Astrocyte (in vitro differentiated cells and primary cell): ENCODE results near the gene ARPIN. TPM values are rescaled to one million over a fixed set of nuclear protein-coding genes. Genes with fewer than 3 reads are reported as not detected.

Experiments used
- DNase-seq: peaks from one replicate; pipeline ENCODE4 v3.0.0-alpha.2; 2010; ENCODE audit warnings: low read depth
- FAIRE-seq: peaks from 2 replicates; lab custom pipeline; 2011; peaks lifted over from hg19 to GRCh38; lab: Jason Lieb, UNC
- H2AFZ ChIP-seq: 2 replicates; pipeline ENCODE4 v1.6.0; 2012; ENCODE audit warnings: low read depth, low read length, inconsistent platforms
- H3K27ac ChIP-seq: 2 replicates; pipeline ENCODE4 v1.5.1; 2011; ENCODE audit warnings: low read depth, low read length, inconsistent platforms
- H3K27me3 ChIP-seq: 2 replicates; pipeline ENCODE4 v1.6.0; 2011; ENCODE audit warnings: low read length, inconsistent platforms; ENCODE audit not compliant: insufficient read depth
- H3K36me3 ChIP-seq: 2 replicates; pipeline ENCODE4 v1.5.1; 2011; ENCODE audit warnings: low read length, inconsistent platforms; ENCODE audit not compliant: insufficient read depth
- H3K4me1 ChIP-seq: 2 replicates; pipeline ENCODE4 v1.5.1; 2011; ENCODE audit warnings: low read length, inconsistent platforms; ENCODE audit not compliant: insufficient read depth
- H3K4me2 ChIP-seq: 2 replicates; pipeline ENCODE4 v1.6.0; 2012; ENCODE audit warnings: low read length, inconsistent platforms
- H3K4me3 ChIP-seq: 2 replicates; pipeline ENCODE4 v1.5.1; 2011; ENCODE audit warnings: low read depth, mild to moderate bottlenecking, low read length, inconsistent platforms; ENCODE audit not compliant: insufficient read depth
- H3K79me2 ChIP-seq: 2 replicates; pipeline ENCODE4 v1.6.0; 2012; ENCODE audit warnings: mild to moderate bottlenecking, low read length, inconsistent platforms; ENCODE audit not compliant: insufficient read depth
- H3K9ac ChIP-seq: 2 replicates; pipeline ENCODE4 v1.6.0; 2012; ENCODE audit warnings: mild to moderate bottlenecking, low read length, inconsistent platforms
- H3K9me3 ChIP-seq: 2 replicates; pipeline ENCODE4 v1.5.1; 2012; ENCODE audit warnings: low read depth, mild to moderate bottlenecking, low read length, inconsistent platforms; ENCODE audit not compliant: insufficient read depth
- H4K20me1 ChIP-seq: 2 replicates; pipeline ENCODE4 v1.6.0; 2012; ENCODE audit warnings: low read length, inconsistent platforms; ENCODE audit not compliant: insufficient read depth
- H3K27ac Mint-ChIP-seq: one replicate; pipeline ENCODE4 v1.8.0; 2021; ENCODE audit warnings: mild to moderate bottlenecking, mixed read lengths; ENCODE audit not compliant: unreplicated experiment
- H3K27me3 Mint-ChIP-seq: one replicate; pipeline ENCODE4 v1.8.0; 2021; ENCODE audit warnings: low read depth, mixed read lengths; ENCODE audit not compliant: unreplicated experiment
- H3K36me3 Mint-ChIP-seq: one replicate; pipeline ENCODE4 v1.8.0; 2021; ENCODE audit warnings: low read depth, mixed read lengths; ENCODE audit not compliant: unreplicated experiment
- H3K4me1 Mint-ChIP-seq: one replicate; pipeline ENCODE4 v1.8.0; 2021; ENCODE audit warnings: low read depth, mixed read lengths; ENCODE audit not compliant: unreplicated experiment
- H3K4me3 Mint-ChIP-seq: one replicate; pipeline ENCODE4 v1.8.0; 2021; ENCODE audit warnings: mild to moderate bottlenecking, moderate library complexity, mixed read lengths; ENCODE audit not compliant: unreplicated experiment
- H3K9me3 Mint-ChIP-seq: one replicate; pipeline ENCODE4 v1.8.0; 2021; ENCODE audit warnings: mild to moderate bottlenecking, mixed read lengths; ENCODE audit not compliant: unreplicated experiment
- CTCF ChIP-seq: IDR thresholded peaks from 2 replicates; pipeline ENCODE4 v1.5.1; 2011; ENCODE audit warnings: low read depth, mild to moderate bottlenecking, inconsistent platforms, low read length, moderate library complexity; ENCODE audit not compliant: insufficient read depth
- EZH2 ChIP-seq: IDR thresholded peaks from 2 replicates; pipeline ENCODE4 v1.6.1; 2012; ENCODE audit warnings: mild to moderate bottlenecking, low read length, inconsistent platforms; ENCODE audit not compliant: insufficient read depth
- total RNA-seq: library from RNA; stranded (reverse); gene quantifications from 2 replicates; pipeline ENCODE4 v1.2.1, GENCODE V29; 2021

Gene ARPIN
- total RNA-seq, 1 donor from 2014 or later: 4.8 TPM

- no peaks in the 10 kb centered on the region for H3K27me3 Mint-ChIP-seq
- H4K20me1 ChIP-seq: no peaks in the 10 kb centered on the region
- H2AFZ ChIP-seq: no peak overlapping the region
- H3K4me3 ChIP-seq: no peak overlapping the region
- DNase-seq (no peak), FAIRE-seq (no peak)
- TF ChIP-seq CTCF: no peak
- no peak for TF ChIP-seq EZH2
- no peak overlapping the region for H3K4me2 ChIP-seq
- no peaks in the 10 kb centered on the region for H3K4me1 Mint-ChIP-seq
- H3K79me2 ChIP-seq: no peaks in the 10 kb centered on the region
- H3K36me3 Mint-ChIP-seq: peaks cover 11% of the 10 kb centered on the region
- H3K9ac ChIP-seq: no peak overlapping the region
- H3K27me3 ChIP-seq: no peaks in the 10 kb centered on the region
- no peaks in the 10 kb centered on the region for H3K9me3 ChIP-seq
- H3K27ac Mint-ChIP-seq: no peak overlapping the region
- H3K4me3 Mint-ChIP-seq: no peak overlapping the region
- peaks cover 16% of the 10 kb centered on the region for H3K36me3 ChIP-seq
- no peaks in the 10 kb centered on the region for H3K4me1 ChIP-seq
- H3K9me3 Mint-ChIP-seq: no peaks in the 10 kb centered on the region
- no peak overlapping the region for H3K27ac ChIP-seq
Measured at GRCh38 chr15:89864958-89865739, 47.6 kb downstream of the ARPIN start.

GRCh38 chr15:89863918-89864317, 48.8 kb downstream of the ARPIN start:
- H3K36me3 ChIP-seq: peaks cover 16% of the 10 kb centered on the region
- no peaks in the 10 kb centered on the region for H3K9me3 ChIP-seq
- no peaks in the 10 kb centered on the region for H3K9me3 Mint-ChIP-seq
- H3K4me3 Mint-ChIP-seq: no peak overlapping the region
- no peak for TF ChIP-seq EZH2
- TF ChIP-seq CTCF: no peak
- H3K4me1 ChIP-seq: no peaks in the 10 kb centered on the region
- DNase-seq (no peak), FAIRE-seq (no peak)
- H3K4me3 ChIP-seq: no peak overlapping the region
- no peak overlapping the region for H3K9ac ChIP-seq
- no peak overlapping the region for H3K4me2 ChIP-seq
- peaks cover 9% of the 10 kb centered on the region for H3K36me3 Mint-ChIP-seq
- no peaks in the 10 kb centered on the region for H4K20me1 ChIP-seq
- H3K27ac ChIP-seq: no peak overlapping the region
- no peaks in the 10 kb centered on the region for H3K4me1 Mint-ChIP-seq
- no peak overlapping the region for H3K27ac Mint-ChIP-seq
- no peaks in the 10 kb centered on the region for H3K27me3 Mint-ChIP-seq
- H2AFZ ChIP-seq: no peak overlapping the region
- no peaks in the 10 kb centered on the region for H3K27me3 ChIP-seq
- no peaks in the 10 kb centered on the region for H3K79me2 ChIP-seq

GRCh38 chr15:89860891-89861290, 51.9 kb downstream of the ARPIN start:
- FAIRE-seq (no peak), DNase-seq (no peak)
- Mint-ChIP-seq H3K4me3 (no peak overlapping the region), H3K27me3 (no peaks in the 10 kb centered on the region), H3K36me3 (peaks cover 10% of the 10 kb centered on the region), H3K9me3 (no peaks in the 10 kb centered on the region), H3K4me1 (no peaks in the 10 kb centered on the region), H3K27ac (no peak overlapping the region)
- H3K4me2 ChIP-seq: no peak overlapping the region
- peaks cover 18% of the 10 kb centered on the region for H3K36me3 ChIP-seq
- no peaks in the 10 kb centered on the region for H3K79me2 ChIP-seq
- no peak overlapping the region for H2AFZ ChIP-seq
- no peak overlapping the region for H3K4me3 ChIP-seq
- H3K27ac ChIP-seq: no peak overlapping the region
- no peaks in the 10 kb centered on the region for H4K20me1 ChIP-seq
- H3K9me3 ChIP-seq: no peaks in the 10 kb centered on the region
- H3K9ac ChIP-seq: no peak overlapping the region
- no peaks in the 10 kb centered on the region for H3K27me3 ChIP-seq
- no peaks in the 10 kb centered on the region for H3K4me1 ChIP-seq
- no peak for TF ChIP-seq EZH2
- TF ChIP-seq CTCF: no peak
